Testis (tissue), 3 donors: ENCODE results near the gene SH3RF2. TPM values are rescaled to one million over a fixed set of nuclear protein-coding genes. Genes with fewer than 3 reads are reported as not detected.

Experiments used
- DNase-seq: peaks from one replicate; pipeline ENCODE4 v3.0.0-alpha.2; 2019
- H3K27ac ChIP-seq, 2 donors: fragments of 200-600 bp; sonication (generic); one replicate each; pipeline ENCODE4 v1.5.1; 2019
- H3K27me3 ChIP-seq: fragments of 200-600 bp; sonication (generic); one replicate; pipeline ENCODE4 v1.5.1; 2019
- H3K36me3 ChIP-seq: fragments of 200-600 bp; sonication (generic); one replicate; pipeline ENCODE4 v1.5.1; 2017; ENCODE audit warnings: low read depth; ENCODE audit errors: missing control alignments
- H3K4me1 ChIP-seq: fragments of 200-600 bp; sonication (generic); one replicate; pipeline ENCODE4 v1.5.1; 2019
- H3K4me3 ChIP-seq, 2 donors: fragments of 200-600 bp; sonication (generic); one replicate each; pipeline ENCODE4 v1.5.1; 2017 to 2019
- H3K9me3 ChIP-seq: fragments of 200-600 bp; sonication (generic); one replicate; pipeline ENCODE4 v1.5.1; 2017
- CTCF ChIP-seq, 3 experiments: fragments of 450-650 bp in 2 of 3; fragments of 200-600 bp in 1 of 3; sonication (generic) in 1 of 3; IDR thresholded peaks; one replicate each; pipeline ENCODE4 v1.5.1; 2016 to 2019; ENCODE audit warnings: antibody characterized with exemption in 3 of 3, mild to moderate bottlenecking in 2 of 3, moderate library complexity in 1 of 3
- POLR2A ChIP-seq: fragments of 450-650 bp; IDR thresholded peaks from one replicate; pipeline ENCODE4 v1.6.1; 2017; ENCODE audit warnings: antibody characterized with exemption, mild to moderate bottlenecking, moderate library complexity
- WGBS, 2 donors: methylation state at CpG; one replicate each; pipeline ENCODE4 v1.1.5; 2018; 5-methylcytosine and 5-hydroxymethylcytosine counted together
- intact Hi-C: fragments of 100-400 bp; cut with DNase I; formaldehyde crosslinking; loops from one replicate; pipeline ENCODE4 v1.15.1; 2023; ENCODE audit warnings: low total_unique reads
- polyA plus RNA-seq: library from polyadenylated mRNA; stranded (reverse); fragments of 350-450 nt; fragmentation: Illumina TruSeq; extraction: RNeasy Lipid Tissue Mini Kit (QIAGEN cat#74804); gene quantifications from one replicate; pipeline ENCODE4 v1.2.3, GENCODE V29; 2014; ENCODE audit warnings: low read depth, low replicate concordance; ENCODE audit not compliant: insufficient read depth
- total RNA-seq, 2 donors: library from RNA; depleted of rRNA; stranded (reverse); fragments of >200 nt; gene quantifications; one replicate each; pipeline ENCODE4 v1.2.3, GENCODE V29; 2016

The SH3RF2 gene
- total and polyA plus RNA-seq, 3 donors from 2014 or later, result 127 to 416 (median 378) TPM

- Histone ChIP-seq H3K4me3 (no peak overlapping the region), H3K27me3 (no peaks in the 10 kb centered on the region), H3K4me1 (peaks cover 6% of the 10 kb centered on the region), H3K27ac (peak overlapping the region in 1 of 2 donors; percentile 41), H3K9me3 (no peaks in the 10 kb centered on the region), H3K36me3 (no peaks in the 10 kb centered on the region)
- WGBS, 2 donors, result 70 to 76% methylated on average over 4 of the region's 4 CpGs
- no peak for DNase-seq
- intact Hi-C loops, result no loop called here
- TF ChIP-seq CTCF (IDR thresholded peaks at IDR 0.05), result no peak
- TF ChIP-seq POLR2A, result no peak
These were observed 9.9 kb downstream of the SH3RF2 start for GRCh38 chr5:145946112-145946861.

- H3K36me3 ChIP-seq, result no peaks in the 10 kb centered on the region
- DNase-seq, result no peak
- no peak overlapping the region for H3K4me3 ChIP-seq
- H3K27ac ChIP-seq, result peak overlapping the region in 1 of 2 donors; percentile 36
- H3K9me3 ChIP-seq, result no peaks in the 10 kb centered on the region
- no peak for TF ChIP-seq CTCF (IDR thresholded peaks at IDR 0.05)
- TF ChIP-seq POLR2A, result no peak
- peaks cover 6% of the 10 kb centered on the region for H3K4me1 ChIP-seq
- intact Hi-C loops, result no loop called here
- H3K27me3 ChIP-seq, result no peaks in the 10 kb centered on the region
These were observed 11.2 kb downstream of the SH3RF2 start for GRCh38 chr5:145947581-145947980.

GRCh38 chr5:145948047-145948446 lies 11.7 kb downstream of the SH3RF2 start:
- no peak for DNase-seq
- Histone ChIP-seq H3K4me1 (peaks cover 6% of the 10 kb centered on the region), H3K27ac (no peak overlapping the region), H3K4me3 (no peak overlapping the region), H3K36me3 (no peaks in the 10 kb centered on the region), H3K9me3 (no peaks in the 10 kb centered on the region), H3K27me3 (no peaks in the 10 kb centered on the region)
- intact Hi-C loops, result no loop called here
- WGBS, 2 donors, result 83 to 99% methylated on average over 3 of the region's 3 CpGs
- TF ChIP-seq POLR2A (no peak), CTCF (IDR thresholded peaks at IDR 0.05) (no peak)

GRCh38 chr5:145948921-145949320 lies 12.5 kb downstream of the SH3RF2 start:
- DNase-seq, result no peak
- Histone ChIP-seq H3K4me1 (peaks cover 12% of the 10 kb centered on the region), H3K27me3 (no peaks in the 10 kb centered on the region), H3K4me3 (no peak overlapping the region), H3K9me3 (no peaks in the 10 kb centered on the region), H3K27ac (no peak overlapping the region), H3K36me3 (no peaks in the 10 kb centered on the region)
- intact Hi-C loops, result no loop called here
- TF ChIP-seq CTCF (IDR thresholded peaks at IDR 0.05) (no peak), POLR2A (no peak)
- WGBS, 2 donors, result 83 to 88% methylated on average over 6 of the region's 6 CpGs

- Histone ChIP-seq H3K27me3 (no peaks in the 10 kb centered on the region), H3K4me1 (peaks cover 12% of the 10 kb centered on the region), H3K36me3 (no peaks in the 10 kb centered on the region), H3K27ac (no peak overlapping the region), H3K4me3 (no peak overlapping the region), H3K9me3 (no peaks in the 10 kb centered on the region)
- TF ChIP-seq CTCF (IDR thresholded peaks at IDR 0.05) (no peak), POLR2A (no peak)
- intact Hi-C loops, result no loop called here
- no peak for DNase-seq
- 44 to 49% methylated on average over 2 of the region's 2 CpGs for WGBS, 2 donors
These were observed 13.1 kb downstream of the SH3RF2 start for GRCh38 chr5:145949474-145949873.
